HEK293T (cell line): Measurements from ENCODE around the gene PDZD2.

Source experiments
- ARNT ChIP-seq: fragments of 450-650 bp; IDR thresholded peaks from 2 replicates; pipeline ENCODE4 v1.6.1; 2017; ENCODE audit warnings: mild to moderate bottlenecking
- BHLHE40 ChIP-seq: fragments of 450-650 bp; IDR thresholded peaks from 2 replicates; pipeline ENCODE4 v1.6.1; 2016; ENCODE audit warnings: mild to moderate bottlenecking, moderate library complexity, borderline replicate concordance
- ELF4 ChIP-seq: fragments of 450-650 bp; IDR thresholded peaks from 2 replicates; pipeline ENCODE4 v1.6.1; 2017; ENCODE audit warnings: antibody characterized with exemption
- FOXA1 ChIP-seq: fragments of 450-650 bp; IDR thresholded peaks from 2 replicates; pipeline ENCODE4 v1.6.1; 2016; ENCODE audit warnings: mild to moderate bottlenecking
- FOXM1 ChIP-seq: fragments of 450-650 bp; IDR thresholded peaks from 2 replicates; pipeline ENCODE4 v1.6.1; 2017; ENCODE audit warnings: mild to moderate bottlenecking, borderline replicate concordance
- HDGF ChIP-seq: fragments of 450-650 bp; IDR thresholded peaks from 2 replicates; pipeline ENCODE4 v1.6.1; 2017; ENCODE audit warnings: antibody characterized with exemption, borderline replicate concordance
- L3MBTL2 ChIP-seq: fragments of 450-650 bp; conservative IDR thresholded peaks from 2 replicates; pipeline ENCODE4 v1.6.1; 2016; ENCODE audit warnings: mild to moderate bottlenecking
- LEF1 ChIP-seq: fragments of 450-650 bp; IDR thresholded peaks from 2 replicates; pipeline ENCODE4 v1.6.1; 2017; ENCODE audit warnings: mild to moderate bottlenecking, borderline replicate concordance
- PKNOX1 ChIP-seq: fragments of 450-650 bp; IDR thresholded peaks from 2 replicates; pipeline ENCODE4 v1.6.1; 2016
- SP1 ChIP-seq: fragments of 450-650 bp; IDR thresholded peaks from 2 replicates; pipeline ENCODE4 v1.6.1; 2017
- TARDBP ChIP-seq: fragments of 450-650 bp; IDR thresholded peaks from 2 replicates; pipeline ENCODE4 v1.6.1; 2016

- TF ChIP-seq BHLHE40 (no peak), ARNT (no peak), PKNOX1 (no peak), FOXA1 (no peak), TARDBP (no peak), FOXM1 (no peak), HDGF (no peak), LEF1 (no peak), SP1 (no peak), ELF4 (no peak), L3MBTL2 (no peak)
These were observed 34.3 kb upstream of the PDZD2 start for GRCh38 chr5:31604644-31605043.
